ENCODE measurements around the gene SYTL2. TPM values are rescaled to one million over a fixed set of nuclear protein-coding genes. Genes with fewer than 3 reads are reported as not detected.
"Not testable (repeated sequence)": the region's sequence is repeated elsewhere in the genome, so short reads cannot be mapped to it uniquely, and the experiment has no call there.

Gene SYTL2
- total and polyA plus RNA-seq, 2 experiments from 2014 or later, result 3.4 to 7.2 TPM

DNA sequence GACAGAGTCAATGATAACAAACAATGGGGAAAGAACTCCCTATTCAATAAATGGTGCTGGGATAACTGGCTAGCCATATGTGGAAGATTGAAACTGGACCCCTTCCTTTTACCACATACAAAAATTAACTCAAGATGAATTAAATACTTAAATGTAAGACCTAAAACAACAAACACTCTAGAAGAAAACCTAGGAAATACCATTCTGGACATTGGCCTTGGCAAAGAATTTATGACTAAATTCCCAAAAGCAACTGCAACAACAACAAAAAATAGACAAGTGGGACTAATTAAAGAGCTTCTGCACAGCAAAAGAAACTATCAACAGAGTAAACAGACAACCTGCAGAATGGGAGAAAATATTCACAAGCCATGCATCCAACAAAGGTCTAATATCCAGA is 48.6 kb upstream of the SYTL2 start:
- H3K27me3 Mint-ChIP-seq (ENCODE audit: insufficient read depth, low read depth, poor library complexity); ATAC-seq; H3K4me1 Mint-ChIP-seq; H3K4me2 ChIP-seq; H3K27ac ChIP-seq (ENCODE audit: low read depth); H3K27ac Mint-ChIP-seq; H3K79me2 ChIP-seq (replicated peaks; ENCODE audit: insufficient read depth); H4K20me1 ChIP-seq (replicated peaks; ENCODE audit: insufficient read depth); H3K4me3 ChIP-seq; H3F3A ChIP-seq (replicated peaks; ENCODE audit: low read depth); H3K27me3 ChIP-seq (ENCODE audit: insufficient read depth); H2AFZ ChIP-seq; DNase-seq (ENCODE audit: low spot score); H3K36me3 ChIP-seq (ENCODE audit: insufficient read depth); H3K9me3 Mint-ChIP-seq; H3K4me3 Mint-ChIP-seq; H3K36me3 Mint-ChIP-seq (ENCODE audit: low read depth); H3K4me1 ChIP-seq (ENCODE audit: insufficient read depth): not testable (repeated sequence)
- 0 out of 2 replicates have a peak, but pooled peaks cover 12% of the 10 kb centered on the region for H3K9me2 ChIP-seq (ENCODE audit: insufficient read depth)

DNA sequence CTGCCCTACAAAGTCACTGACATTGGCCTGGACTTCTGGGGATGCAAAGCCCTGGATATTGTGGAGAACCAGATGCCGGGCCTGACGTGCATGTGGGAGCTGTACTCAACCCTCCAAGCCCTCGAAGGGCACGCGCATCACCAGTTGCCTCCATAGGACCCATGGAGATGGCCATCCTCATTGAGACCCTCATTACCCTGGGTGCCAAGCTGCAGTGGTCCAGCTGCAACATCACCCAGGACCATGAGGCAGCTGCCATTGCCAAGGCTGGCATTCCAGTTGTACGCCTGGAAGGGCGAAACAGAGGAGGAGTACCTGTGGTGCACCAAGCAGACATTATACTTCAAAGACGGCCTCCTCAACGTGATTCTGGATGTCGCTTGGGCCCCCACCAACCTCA is 46.2 kb upstream of the SYTL2 start:
- peaks cover 8% of the 10 kb centered on the region for H3K27me3 Mint-ChIP-seq (ENCODE audit: insufficient read depth, low read depth, poor library complexity)
- TF ChIP-seq, protein P1, sequence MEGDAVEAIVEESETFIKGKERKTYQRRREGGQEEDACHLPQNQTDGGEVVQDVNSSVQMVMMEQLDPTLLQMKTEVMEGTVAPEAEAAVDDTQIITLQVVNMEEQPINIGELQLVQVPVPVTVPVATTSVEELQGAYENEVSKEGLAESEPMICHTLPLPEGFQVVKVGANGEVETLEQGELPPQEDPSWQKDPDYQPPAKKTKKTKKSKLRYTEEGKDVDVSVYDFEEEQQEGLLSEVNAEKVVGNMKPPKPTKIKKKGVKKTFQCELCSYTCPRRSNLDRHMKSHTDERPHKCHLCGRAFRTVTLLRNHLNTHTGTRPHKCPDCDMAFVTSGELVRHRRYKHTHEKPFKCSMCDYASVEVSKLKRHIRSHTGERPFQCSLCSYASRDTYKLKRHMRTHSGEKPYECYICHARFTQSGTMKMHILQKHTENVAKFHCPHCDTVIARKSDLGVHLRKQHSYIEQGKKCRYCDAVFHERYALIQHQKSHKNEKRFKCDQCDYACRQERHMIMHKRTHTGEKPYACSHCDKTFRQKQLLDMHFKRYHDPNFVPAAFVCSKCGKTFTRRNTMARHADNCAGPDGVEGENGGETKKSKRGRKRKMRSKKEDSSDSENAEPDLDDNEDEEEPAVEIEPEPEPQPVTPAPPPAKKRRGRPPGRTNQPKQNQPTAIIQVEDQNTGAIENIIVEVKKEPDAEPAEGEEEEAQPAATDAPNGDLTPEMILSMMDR (conservative IDR thresholded peaks at IDR 0.05; ENCODE audit: low read depth in 2 of 2), result no peak
- TF ChIP-seq, protein P2, sequence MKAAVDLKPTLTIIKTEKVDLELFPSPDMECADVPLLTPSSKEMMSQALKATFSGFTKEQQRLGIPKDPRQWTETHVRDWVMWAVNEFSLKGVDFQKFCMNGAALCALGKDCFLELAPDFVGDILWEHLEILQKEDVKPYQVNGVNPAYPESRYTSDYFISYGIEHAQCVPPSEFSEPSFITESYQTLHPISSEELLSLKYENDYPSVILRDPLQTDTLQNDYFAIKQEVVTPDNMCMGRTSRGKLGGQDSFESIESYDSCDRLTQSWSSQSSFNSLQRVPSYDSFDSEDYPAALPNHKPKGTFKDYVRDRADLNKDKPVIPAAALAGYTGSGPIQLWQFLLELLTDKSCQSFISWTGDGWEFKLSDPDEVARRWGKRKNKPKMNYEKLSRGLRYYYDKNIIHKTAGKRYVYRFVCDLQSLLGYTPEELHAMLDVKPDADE (IDR thresholded peaks at IDR 0.05), result no peak
- no peaks in the 10 kb centered on the region for H3K79me2 ChIP-seq (replicated peaks; ENCODE audit: insufficient read depth)
- no peaks in the 10 kb centered on the region for H3K36me3 ChIP-seq (ENCODE audit: insufficient read depth)
- no peak for ATAC-seq
- H3F3A ChIP-seq (replicated peaks; ENCODE audit: low read depth), result no peaks in the 10 kb centered on the region; the same call in 1 of the 2 replicates
- H3K27me3 ChIP-seq (ENCODE audit: insufficient read depth), result no peaks in the 10 kb centered on the region
- H3K9me3 Mint-ChIP-seq, result peaks cover 17% of the 10 kb centered on the region
- no peak overlapping the region for H2AFZ ChIP-seq
- H3K4me2 ChIP-seq, result no peak overlapping the region
- H3K4me1 Mint-ChIP-seq, result peaks cover 7% of the 10 kb centered on the region
- H3K4me1 ChIP-seq (ENCODE audit: insufficient read depth), result peaks cover 9% of the 10 kb centered on the region
- H3K36me3 Mint-ChIP-seq (ENCODE audit: low read depth), result peaks cover 18% of the 10 kb centered on the region
- H3K27ac Mint-ChIP-seq, result no peak overlapping the region
- no peak overlapping the region for H3K27ac ChIP-seq (ENCODE audit: low read depth)
- H3K4me3 ChIP-seq, result no peak overlapping the region
- no peak for DNase-seq (ENCODE audit: low spot score)
- no peak overlapping the region for H3K4me3 Mint-ChIP-seq
- no peaks in the 10 kb centered on the region for H4K20me1 ChIP-seq (replicated peaks; ENCODE audit: insufficient read depth)
- H3K9me2 ChIP-seq (ENCODE audit: insufficient read depth), result 0 out of 2 replicates have a peak, but pooled peaks cover 12% of the 10 kb centered on the region

DNA sequence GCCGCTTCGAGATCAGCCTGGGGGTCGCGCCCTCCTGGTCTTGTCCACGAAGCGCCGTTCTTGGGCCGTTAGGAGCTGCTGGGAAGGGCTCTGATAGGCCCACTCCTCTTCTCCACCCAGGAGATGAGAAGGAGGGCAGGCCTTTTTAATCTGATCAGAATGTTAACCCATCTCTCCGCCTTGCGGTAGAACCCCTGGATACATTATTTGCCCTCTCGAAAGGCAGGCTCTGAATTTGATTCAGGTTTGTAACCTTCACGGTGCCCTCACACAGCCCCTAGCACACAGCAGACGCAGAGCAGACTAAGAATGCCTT is 44.4 kb upstream of the SYTL2 start, which contains the start of gene CCDC83:
Gene CCDC83 (plus strand): TSS at position 43 of the 316 bp plus-strand sequence. CDS start 9,741 bp downstream, outside the sequence.
- peaks cover 7% of the 10 kb centered on the region for H3K4me1 Mint-ChIP-seq
- ATAC-seq, result peak; percentile 61
- TF ChIP-seq ZNF114 (CRISPR knock-in tag; IDR thresholded peaks at IDR 0.05), result no peak
- no peak for TF ChIP-seq EZH2phosphoT487 (IDR thresholded peaks at IDR 0.05; ENCODE audit: unreplicated experiment)
- TF ChIP-seq JUNB (IDR thresholded peaks at IDR 0.05; ENCODE audit: unreplicated experiment), result no peak
- TF ChIP-seq STAT1 (IDR thresholded peaks at IDR 0.05; ENCODE audit: unreplicated experiment), result no peak
- TF ChIP-seq CREB1 (CRISPR knock-in tag; IDR thresholded peaks at IDR 0.05; ENCODE audit: low read depth), result 0 out of 2 replicates have a peak, but pooled peaks have one; percentile 0
- TF ChIP-seq ZNF331 (CRISPR knock-in tag; IDR thresholded peaks at IDR 0.05; ENCODE audit: low read depth), result no peak
- TF ChIP-seq NANOG (IDR thresholded peaks at IDR 0.05; ENCODE audit: borderline replicate concordance), result no peak
- TF ChIP-seq POLR2AphosphoS5 (IDR thresholded peaks at IDR 0.05; ENCODE audit: low read depth), result no peak
- TF ChIP-seq, protein P2 (IDR thresholded peaks at IDR 0.05), result no peak

More for the DNA sequence above, 44.4 kb upstream of the SYTL2 start, which contains the start of gene CCDC83:
- Histone ChIP-seq H3F3A (replicated peaks; ENCODE audit: low read depth) (no peaks in the 10 kb centered on the region; the same call in 1 of the 2 replicates), H3K27me3 (ENCODE audit: insufficient read depth) (no peaks in the 10 kb centered on the region), H3K79me2 (replicated peaks; ENCODE audit: insufficient read depth) (no peaks in the 10 kb centered on the region), H3K4me2 (peak within 1 kb of the TSS; percentile 96), H3K27ac (ENCODE audit: low read depth) (no peak within 1 kb of the TSS), H3K4me1 (ENCODE audit: insufficient read depth) (peaks cover 9% of the 10 kb centered on the region), H3K36me3 (ENCODE audit: insufficient read depth) (peaks cover 5% of the 10 kb centered on the region; the same call in 1 of the 2 replicates), H4K20me1 (replicated peaks; ENCODE audit: insufficient read depth) (no peaks in the 10 kb centered on the region), H3K4me3 (peak within 1 kb of the TSS; percentile 91), H3K9me2 (ENCODE audit: insufficient read depth) (0 out of 2 replicates have a peak, but pooled peaks cover 12% of the 10 kb centered on the region), H2AFZ (peak within 1 kb of the TSS; percentile 100)
- Mint-ChIP-seq H3K36me3 (ENCODE audit: low read depth) (peaks cover 28% of the 10 kb centered on the region), H3K27ac (peak within 1 kb of the TSS; percentile 95; the same call in 1 of the 2 replicates), H3K27me3 (ENCODE audit: insufficient read depth, low read depth, poor library complexity) (peaks cover 8% of the 10 kb centered on the region), H3K4me3 (peak within 1 kb of the TSS; percentile 77), H3K9me3 (peaks cover 28% of the 10 kb centered on the region)
- DNase-seq (ENCODE audit: low spot score), result peak; percentile 65

Measured in GM23338 (cell line).